GM19025 (cell line): Measurements from ENCODE around the gene ATP2B1.
A peak's percentile ranks its signal among the peaks of the same experiment; 100 is the strongest.

ENCODE experiments used
- ATAC-seq: cut with Tn5 transposase; IDR thresholded peaks from one replicate; pipeline ENCODE4 v1.9.1; 2021; ENCODE audit warnings: mild to moderate bottlenecking, low read depth, moderate library complexity; ENCODE audit not compliant: unreplicated experiment

The ATP2B1 gene

DNA sequence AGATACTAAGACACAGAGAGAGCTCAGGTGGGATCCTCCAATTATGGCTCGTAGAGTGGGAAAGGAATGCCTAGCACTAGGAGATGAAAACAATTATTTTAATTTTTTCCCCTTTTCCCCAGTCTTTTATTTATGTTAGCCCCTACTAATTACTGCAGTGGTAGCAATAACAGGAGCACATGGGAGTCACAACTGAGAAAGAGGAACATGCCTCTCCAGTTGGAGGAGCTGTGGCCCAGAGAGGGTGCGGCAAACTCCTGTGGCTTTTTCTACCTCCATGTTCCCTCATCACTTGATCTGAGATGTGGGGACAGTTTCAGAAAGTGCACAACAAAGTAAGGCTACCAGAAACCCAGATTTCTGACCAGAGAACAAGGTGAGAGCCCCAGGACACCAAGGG is 156.9 kb downstream of the ATP2B1 start:
- no peak for ATAC-seq

DNA sequence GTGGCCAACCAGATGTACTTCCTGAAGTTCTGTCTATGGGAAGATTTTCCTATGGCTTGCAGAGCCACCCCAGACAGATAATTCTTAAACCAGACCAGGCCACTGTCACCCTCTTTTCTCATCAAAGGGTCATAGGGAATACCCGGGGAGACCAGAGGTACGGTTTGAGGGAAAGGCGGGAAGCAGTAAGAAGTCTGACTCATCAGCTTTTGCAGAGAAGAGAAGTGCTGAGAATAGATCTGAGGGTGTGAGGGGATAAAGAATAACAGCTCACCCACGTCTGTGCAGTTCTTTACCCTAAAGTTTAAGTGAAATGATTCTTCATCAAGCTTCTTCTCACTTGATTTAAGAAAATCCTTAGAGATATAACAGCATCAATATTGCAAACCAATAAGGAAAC is 161.5 kb downstream of the ATP2B1 start:
- ATAC-seq: no peak

DNA sequence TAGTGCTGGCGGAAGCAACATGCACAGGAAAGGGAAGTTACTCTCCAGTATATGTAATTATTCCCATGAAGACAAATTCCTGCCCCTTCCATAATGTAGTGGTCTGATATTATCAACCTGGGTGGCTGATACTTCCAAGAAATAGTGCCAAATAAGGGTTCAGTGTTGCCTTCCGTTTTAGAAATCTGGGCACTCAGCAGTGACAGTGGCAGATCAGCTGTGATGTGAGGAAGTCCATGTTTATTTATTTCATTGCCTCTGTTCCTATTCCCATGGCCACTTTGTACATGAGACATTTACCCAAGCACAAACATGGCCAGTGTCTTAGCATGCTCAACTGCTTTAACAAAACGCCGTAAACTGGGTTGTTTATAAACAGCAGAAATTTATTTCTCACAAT is 162.5 kb downstream of the ATP2B1 start:
- ATAC-seq: no peak

DNA sequence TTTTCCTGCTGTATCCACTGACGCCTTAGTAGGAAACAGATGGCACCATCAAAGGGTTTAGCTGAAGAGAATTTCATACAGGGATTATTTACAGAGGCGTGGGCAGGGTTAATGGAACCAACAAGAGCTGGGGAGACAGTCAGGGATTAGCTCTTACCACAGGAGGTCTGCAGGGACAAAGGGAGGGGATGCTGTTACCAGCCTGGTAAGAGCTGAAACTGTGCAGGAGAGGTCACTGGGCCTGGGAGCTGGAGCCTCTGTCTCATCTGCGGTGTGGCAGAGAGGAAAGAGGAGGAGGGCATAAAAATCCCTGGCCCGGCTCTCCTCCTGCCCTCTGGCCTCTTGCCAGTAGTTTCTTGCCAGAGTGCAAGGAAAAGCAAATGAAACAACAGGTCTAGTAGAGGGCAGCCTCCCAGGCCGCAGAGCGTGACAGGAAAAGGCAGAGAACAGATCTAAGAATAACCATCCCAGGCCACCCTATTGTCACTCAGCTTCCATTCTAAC is 163.9 kb downstream of the ATP2B1 start:
- no peak for ATAC-seq

DNA sequence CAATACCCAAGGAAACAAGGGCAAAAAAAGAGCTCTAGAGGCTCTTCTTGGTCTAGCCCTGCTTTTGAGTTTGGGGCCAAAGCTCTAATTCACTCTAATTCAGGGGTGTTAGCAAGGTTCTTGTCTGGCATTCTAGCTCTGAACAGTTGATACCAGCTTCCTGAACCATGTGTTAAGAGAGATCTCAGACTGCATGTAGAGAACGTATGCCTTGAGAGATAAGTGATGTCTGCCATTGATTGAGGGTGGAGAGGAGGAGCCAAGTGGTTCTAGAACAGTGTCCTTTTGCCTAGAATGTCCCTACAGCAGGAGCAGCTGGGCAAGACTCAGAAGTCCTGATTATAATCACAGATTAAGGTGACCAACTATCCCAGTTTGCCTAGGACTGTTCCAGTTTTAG is 164.6 kb downstream of the ATP2B1 start:
- no peak for ATAC-seq

DNA sequence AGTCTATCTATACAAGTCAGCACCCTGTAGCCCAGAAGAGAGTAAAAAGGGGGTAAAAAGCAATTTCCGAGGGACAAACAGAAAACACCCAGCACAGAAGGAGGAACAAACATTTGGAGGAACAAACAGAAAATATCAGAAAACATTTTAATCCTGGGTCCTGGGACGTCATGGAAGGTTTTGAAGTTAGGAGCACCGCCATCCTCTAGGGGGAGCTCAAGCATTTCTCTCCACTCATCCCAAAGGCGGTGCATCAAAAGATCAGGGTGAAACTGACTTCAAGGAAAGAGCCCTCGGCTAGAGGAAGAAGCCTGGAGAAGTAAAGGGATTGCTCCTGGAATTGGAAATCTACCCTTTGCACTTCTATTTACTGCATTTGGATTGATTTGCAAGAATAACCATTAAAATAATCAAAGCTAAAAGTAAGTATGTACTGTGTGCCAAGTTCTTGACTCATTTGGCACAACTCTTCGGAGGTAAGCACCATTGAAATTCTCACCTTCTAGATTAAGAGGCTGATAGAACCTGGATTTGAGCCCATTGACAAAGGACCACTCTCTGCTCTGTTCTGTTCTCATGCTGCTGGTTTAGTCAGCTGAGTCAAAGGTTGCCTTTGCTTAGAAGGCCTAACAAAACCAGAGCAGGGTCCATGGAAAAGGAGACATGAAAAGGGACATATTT is 165.6 kb downstream of the ATP2B1 start:
- ATAC-seq: peak; percentile 78

DNA sequence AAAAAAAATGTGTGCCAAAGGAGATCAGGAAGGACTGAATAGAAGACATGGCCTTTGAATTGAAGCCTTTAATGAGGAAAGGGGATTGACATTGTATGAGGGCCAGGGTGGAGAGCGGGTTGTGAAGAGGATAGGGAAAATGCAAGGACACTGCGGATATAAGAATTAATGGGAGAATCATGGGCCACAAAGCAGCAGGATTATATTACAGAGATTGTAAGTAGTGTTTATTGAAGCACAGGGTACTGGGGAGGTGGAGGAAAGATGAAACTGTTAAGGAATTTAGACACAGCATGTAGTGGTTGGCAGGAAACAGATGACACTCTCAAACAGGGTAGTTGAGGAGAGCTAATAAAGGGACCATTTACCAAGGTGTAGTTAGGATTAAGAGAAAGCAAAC is 166.4 kb downstream of the ATP2B1 start:
- ATAC-seq: no peak

DNA sequence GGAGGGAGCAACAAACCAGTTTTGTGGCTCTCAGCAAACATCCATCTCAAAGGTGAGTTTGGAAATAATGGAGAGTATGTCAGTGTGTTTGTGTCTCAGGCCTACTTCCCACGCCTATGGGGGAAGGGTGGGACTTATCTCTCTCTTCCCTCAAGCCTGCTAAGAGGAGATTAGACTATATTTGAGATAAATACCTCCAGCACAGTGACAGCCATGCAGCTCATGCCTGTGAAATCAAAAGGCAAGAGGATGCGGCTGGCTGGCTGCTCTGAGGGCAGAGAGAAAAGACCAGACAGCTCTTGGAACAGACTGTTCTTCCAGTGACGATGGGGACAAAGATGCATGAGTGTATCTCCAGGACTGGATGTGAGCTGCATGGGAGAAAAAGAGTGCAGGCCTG is 168.1 kb downstream of the ATP2B1 start:
- no peak for ATAC-seq

DNA sequence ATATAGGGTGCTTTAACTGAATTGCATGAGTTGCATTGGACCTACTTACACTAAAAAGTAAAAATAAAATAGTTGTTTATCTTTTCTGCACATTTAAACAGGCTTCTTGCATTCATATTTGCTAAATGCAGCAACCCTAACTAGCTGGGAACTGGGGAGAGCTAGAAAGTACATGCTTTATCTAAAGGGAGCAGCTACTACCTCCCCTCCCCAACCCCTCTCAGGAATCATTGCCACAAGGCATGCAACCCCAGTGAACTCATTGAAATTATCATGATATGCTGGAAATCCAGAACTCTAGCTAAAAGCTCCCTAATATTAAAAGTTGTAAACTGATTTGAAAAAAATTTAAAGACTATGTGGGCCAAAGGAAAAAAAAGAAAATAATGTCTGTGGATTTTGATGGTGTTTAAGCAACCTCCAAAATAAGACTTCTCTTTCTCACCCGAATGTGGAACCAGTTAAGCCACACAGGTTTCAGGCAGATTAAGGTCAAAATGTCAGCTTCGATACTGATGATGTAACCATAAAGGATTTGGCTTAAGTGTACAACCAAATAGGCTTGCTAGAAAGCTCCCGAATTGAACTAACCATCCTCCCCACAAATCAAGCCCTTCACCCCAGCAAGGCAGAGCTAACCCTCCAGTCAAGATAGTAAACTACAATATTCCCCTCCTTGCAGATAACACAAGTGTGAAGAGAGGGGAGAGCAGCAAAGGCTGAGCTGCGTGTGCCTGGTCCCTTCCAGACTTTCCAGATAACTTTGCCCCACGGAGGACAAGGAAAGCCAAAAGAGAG is 169.0 kb downstream of the ATP2B1 start:
- no peak for ATAC-seq

DNA sequence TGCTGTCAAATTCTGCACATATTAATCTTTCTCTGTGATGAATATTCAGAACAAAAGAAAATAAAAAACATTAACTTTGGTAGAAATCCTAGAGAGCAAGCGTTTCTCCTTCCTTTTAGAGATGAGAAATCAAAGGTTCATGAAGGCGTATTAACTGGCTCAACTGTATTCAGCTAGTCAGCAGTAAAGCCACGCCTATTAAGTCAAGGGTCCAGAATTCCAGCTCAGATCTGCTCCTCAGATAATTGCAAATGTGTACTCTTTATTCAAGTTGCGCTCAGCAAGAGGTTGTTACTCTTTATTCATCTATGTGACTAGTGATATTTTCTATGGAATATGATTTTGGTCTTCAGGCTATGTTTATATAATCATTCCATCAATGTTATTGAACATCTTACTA is 169.7 kb downstream of the ATP2B1 start:
- no peak for ATAC-seq
